ENCODE results near the gene NUDT22.

The NUDT22 gene

DNA sequence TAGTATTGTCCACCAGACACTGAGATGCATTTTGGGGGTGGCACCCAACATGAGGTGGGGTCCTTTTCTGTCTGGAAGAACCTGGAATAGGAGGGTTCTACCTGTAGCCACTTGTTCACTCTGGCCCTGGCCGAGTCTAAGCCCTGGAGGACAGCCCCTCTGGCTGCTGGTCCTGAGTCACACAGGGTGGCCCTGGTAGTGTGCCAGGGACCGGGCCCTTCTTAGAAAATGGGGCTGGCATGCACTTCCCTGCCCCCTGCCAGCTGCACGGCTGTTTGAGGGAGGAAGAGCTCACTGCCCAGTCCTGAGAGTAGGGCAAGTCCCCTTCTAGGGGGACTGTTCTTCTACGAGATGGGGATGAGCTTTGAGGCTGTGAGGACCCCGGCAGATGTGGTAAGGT is 27.4 kb downstream of the NUDT22 start:
- H3K4me1 ChIP-seq (ENCODE audit: control insufficient read depth in 2 of 2, insufficient read depth in 2 of 2, low read length in 2 of 2): peaks cover 20 to 23% of the 10 kb centered on the region in 2 donors
- peak overlapping the region in 1 of 2 donors; percentile 57 for H3K9ac ChIP-seq (ENCODE audit: low read depth in 1 of 2, low read length in 2 of 2)
- no peaks in the 10 kb centered on the region for H3K27me3 ChIP-seq (ENCODE audit: control insufficient read depth in 2 of 2, insufficient read depth in 2 of 2, low read length in 2 of 2)
- peaks cover 22 to 32% of the 10 kb centered on the region in 2 donors for H3K36me3 ChIP-seq (ENCODE audit: control insufficient read depth in 2 of 2, insufficient read depth in 2 of 2, low read length in 2 of 2)
- no peaks in the 10 kb centered on the region for H3K9me3 ChIP-seq (ENCODE audit: control insufficient read depth in 2 of 2, low read length in 2 of 2)
- H3K4me3 ChIP-seq (ENCODE audit: low read length in 2 of 2): peak overlapping the region in 1 of 2 donors; percentile 37
- no peak overlapping the region for H3K27ac ChIP-seq (ENCODE audit: low read depth in 2 of 2, low read length in 2 of 2)

DNA sequence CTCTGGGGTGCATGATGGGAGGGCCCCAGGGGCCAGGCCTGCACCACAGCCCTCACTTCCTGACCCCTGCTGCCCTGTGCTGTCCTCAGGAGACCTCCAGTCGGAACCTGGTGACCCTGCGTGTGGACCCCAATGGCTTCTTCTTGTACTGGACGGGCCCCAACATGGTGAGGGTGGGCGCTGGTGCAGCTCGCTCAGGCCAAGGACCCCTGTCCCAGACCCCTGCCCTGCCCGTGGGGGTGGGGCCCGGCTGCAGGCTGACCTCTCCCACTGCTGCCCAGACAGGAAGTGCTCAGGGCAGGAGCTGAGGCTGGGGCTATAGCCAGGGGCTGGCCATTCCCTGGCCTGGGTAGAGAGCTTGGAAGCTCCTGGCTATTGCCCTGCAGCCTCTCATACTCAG is 28.3 kb downstream of the NUDT22 start:
- Histone ChIP-seq H3K4me3 (ENCODE audit: low read length in 2 of 2) (no peak overlapping the region), H3K9me3 (ENCODE audit: control insufficient read depth in 2 of 2, low read length in 2 of 2) (no peaks in the 10 kb centered on the region), H3K9ac (ENCODE audit: low read depth in 1 of 2, low read length in 2 of 2) (no peak overlapping the region), H3K36me3 (ENCODE audit: control insufficient read depth in 2 of 2, insufficient read depth in 2 of 2, low read length in 2 of 2) (peaks cover 28 to 37% of the 10 kb centered on the region in 2 donors), H3K27ac (ENCODE audit: low read depth in 2 of 2, low read length in 2 of 2) (no peak overlapping the region), H3K27me3 (ENCODE audit: control insufficient read depth in 2 of 2, insufficient read depth in 2 of 2, low read length in 2 of 2) (no peaks in the 10 kb centered on the region), H3K4me1 (ENCODE audit: control insufficient read depth in 2 of 2, insufficient read depth in 2 of 2, low read length in 2 of 2) (peaks cover 20 to 23% of the 10 kb centered on the region in 2 donors)

DNA sequence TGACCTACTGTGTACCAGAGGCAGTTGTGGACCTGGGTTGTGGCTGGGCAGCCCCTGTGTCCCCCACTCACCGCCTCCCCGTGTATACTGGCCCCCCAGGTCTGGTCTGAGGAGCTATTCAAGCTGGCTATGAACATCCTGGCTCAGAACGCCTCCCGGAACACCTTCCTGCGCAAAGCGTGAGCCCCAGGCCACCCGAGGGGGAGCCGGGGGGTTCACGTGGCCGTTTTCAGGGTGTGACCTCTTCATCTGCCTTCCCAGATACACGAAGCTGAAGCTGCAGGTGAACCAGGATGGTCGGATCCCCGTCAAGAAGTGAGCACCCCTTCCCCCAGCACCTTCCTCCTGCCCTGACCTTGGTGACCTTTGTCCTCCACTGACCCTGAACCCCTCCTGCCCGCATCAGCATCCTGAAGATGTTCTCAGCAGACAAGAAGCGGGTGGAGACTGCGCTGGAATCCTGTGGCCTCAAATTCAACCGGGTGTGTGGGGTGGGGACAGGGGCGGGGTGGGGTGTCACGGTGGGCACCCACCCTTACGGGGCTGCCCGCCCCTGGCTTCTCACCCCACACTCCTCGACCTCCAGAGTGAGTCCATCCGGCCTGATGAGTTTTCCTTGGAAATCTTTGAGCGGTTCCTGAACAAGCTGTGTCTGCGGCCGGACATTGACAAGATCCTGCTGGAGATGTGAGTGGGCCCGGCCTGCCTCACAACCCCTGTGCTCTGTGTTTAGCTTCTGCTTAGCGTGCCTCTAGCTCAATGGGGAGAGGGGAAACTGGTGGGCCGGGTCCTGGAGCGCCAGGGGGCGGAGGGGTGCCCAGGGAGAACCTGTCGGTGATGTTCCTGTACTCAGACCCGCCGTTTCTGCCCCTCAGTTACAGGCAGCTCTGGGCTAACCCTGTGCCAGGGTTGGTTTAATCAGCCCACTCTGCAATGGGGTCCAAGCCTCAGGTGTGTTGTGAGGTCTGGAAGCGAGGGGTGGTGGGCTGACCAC is 29.4 kb downstream of the NUDT22 start:
- H3K4me1 ChIP-seq (ENCODE audit: control insufficient read depth in 2 of 2, insufficient read depth in 2 of 2, low read length in 2 of 2): peaks cover 20 to 23% of the 10 kb centered on the region in 2 donors
- H3K4me3 ChIP-seq (ENCODE audit: low read length in 2 of 2): no peak overlapping the region
- no peaks in the 10 kb centered on the region for H3K9me3 ChIP-seq (ENCODE audit: control insufficient read depth in 2 of 2, low read length in 2 of 2)
- peaks cover 39 to 47% of the 10 kb centered on the region in 2 donors for H3K36me3 ChIP-seq (ENCODE audit: control insufficient read depth in 2 of 2, insufficient read depth in 2 of 2, low read length in 2 of 2)
- no peak overlapping the region for H3K27ac ChIP-seq (ENCODE audit: low read depth in 2 of 2, low read length in 2 of 2)
- no peaks in the 10 kb centered on the region for H3K27me3 ChIP-seq (ENCODE audit: control insufficient read depth in 2 of 2, insufficient read depth in 2 of 2, low read length in 2 of 2)
- H3K9ac ChIP-seq (ENCODE audit: low read depth in 1 of 2, low read length in 2 of 2): no peak overlapping the region

DNA sequence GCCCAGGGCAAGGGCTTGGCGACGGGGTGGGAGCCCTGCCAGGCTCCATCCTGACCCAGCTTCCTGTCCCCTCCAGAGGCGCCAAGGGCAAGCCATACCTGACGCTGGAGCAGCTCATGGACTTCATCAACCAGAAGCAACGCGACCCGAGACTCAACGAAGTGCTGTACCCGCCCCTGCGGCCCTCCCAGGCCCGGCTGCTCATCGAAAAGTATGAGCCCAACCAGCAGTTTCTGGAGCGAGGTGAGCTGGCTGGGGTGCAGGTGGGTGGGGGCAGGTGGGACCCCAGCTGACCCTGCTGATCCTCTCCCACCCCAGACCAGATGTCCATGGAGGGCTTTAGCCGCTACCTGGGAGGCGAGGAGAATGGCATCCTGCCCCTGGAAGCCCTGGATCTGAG is 30.2 kb downstream of the NUDT22 start:
- H3K27me3 ChIP-seq (ENCODE audit: control insufficient read depth in 2 of 2, insufficient read depth in 2 of 2, low read length in 2 of 2): no peaks in the 10 kb centered on the region
- peaks cover 41 to 50% of the 10 kb centered on the region in 2 donors for H3K36me3 ChIP-seq (ENCODE audit: control insufficient read depth in 2 of 2, insufficient read depth in 2 of 2, low read length in 2 of 2)
- no peaks in the 10 kb centered on the region for H3K9me3 ChIP-seq (ENCODE audit: control insufficient read depth in 2 of 2, low read length in 2 of 2)
- H3K27ac ChIP-seq (ENCODE audit: low read depth in 2 of 2, low read length in 2 of 2): no peak overlapping the region
- H3K9ac ChIP-seq (ENCODE audit: low read depth in 1 of 2, low read length in 2 of 2): no peak overlapping the region
- H3K4me3 ChIP-seq (ENCODE audit: low read length in 2 of 2): no peak overlapping the region
- H3K4me1 ChIP-seq (ENCODE audit: control insufficient read depth in 2 of 2, insufficient read depth in 2 of 2, low read length in 2 of 2): peaks cover 14 to 17% of the 10 kb centered on the region in 2 donors

DNA sequence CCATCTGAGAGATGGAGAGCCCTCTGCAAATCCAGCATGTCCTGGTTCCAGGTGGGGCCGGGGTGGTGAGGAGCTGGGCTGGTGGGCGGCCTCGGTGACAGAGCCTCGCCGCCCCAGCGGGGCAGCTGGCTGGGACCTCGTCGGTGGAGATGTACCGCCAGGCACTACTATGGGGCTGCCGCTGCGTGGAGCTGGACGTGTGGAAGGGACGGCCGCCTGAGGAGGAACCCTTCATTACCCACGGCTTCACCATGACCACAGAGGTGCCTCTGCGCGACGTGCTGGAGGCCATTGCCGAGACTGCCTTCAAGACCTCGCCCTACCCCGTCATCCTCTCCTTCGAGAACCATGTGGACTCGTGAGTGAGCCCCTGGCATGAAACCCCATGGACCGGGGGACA is 32.3 kb downstream of the NUDT22 start:
- H3K9me3 ChIP-seq (ENCODE audit: control insufficient read depth in 2 of 2, low read length in 2 of 2): no peaks in the 10 kb centered on the region
- H3K9ac ChIP-seq (ENCODE audit: low read depth in 1 of 2, low read length in 2 of 2): no peak overlapping the region
- no peak overlapping the region for H3K4me3 ChIP-seq (ENCODE audit: low read length in 2 of 2)
- H3K27ac ChIP-seq (ENCODE audit: low read depth in 2 of 2, low read length in 2 of 2): no peak overlapping the region
- H3K36me3 ChIP-seq (ENCODE audit: control insufficient read depth in 2 of 2, insufficient read depth in 2 of 2, low read length in 2 of 2): peaks cover 59 to 68% of the 10 kb centered on the region in 2 donors
- no peaks in the 10 kb centered on the region for H3K27me3 ChIP-seq (ENCODE audit: control insufficient read depth in 2 of 2, insufficient read depth in 2 of 2, low read length in 2 of 2)
- H3K4me1 ChIP-seq (ENCODE audit: control insufficient read depth in 2 of 2, insufficient read depth in 2 of 2, low read length in 2 of 2): peaks cover 2 to 6% of the 10 kb centered on the region in 2 donors

DNA sequence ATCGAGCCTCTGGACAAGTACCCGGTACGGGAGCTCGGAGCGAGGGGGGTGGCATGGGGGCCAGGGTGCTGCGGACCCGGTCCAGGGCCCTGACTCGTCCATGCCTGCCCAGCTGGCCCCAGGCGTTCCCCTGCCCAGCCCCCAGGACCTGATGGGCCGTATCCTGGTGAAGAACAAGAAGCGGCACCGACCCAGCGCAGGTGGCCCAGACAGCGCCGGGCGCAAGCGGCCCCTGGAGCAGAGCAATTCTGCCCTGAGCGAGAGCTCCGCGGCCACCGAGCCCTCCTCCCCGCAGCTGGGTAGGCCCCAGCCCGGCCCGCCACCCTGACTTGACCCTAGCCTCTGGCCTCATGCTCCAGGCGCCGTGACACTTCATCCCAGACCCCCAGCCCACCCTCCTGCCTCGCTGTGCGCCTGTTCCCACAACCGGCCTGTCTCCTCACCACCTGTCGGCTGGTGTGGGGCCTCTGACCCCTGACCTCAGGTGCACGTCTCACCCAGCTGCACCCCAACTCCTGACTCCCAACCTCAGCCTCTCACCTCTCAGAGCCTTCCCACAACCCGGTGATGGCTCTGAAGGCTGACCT is 33.0 kb downstream of the NUDT22 start:
- Histone ChIP-seq H3K27ac (ENCODE audit: low read depth in 2 of 2, low read length in 2 of 2) (no peak overlapping the region), H3K4me1 (ENCODE audit: control insufficient read depth in 2 of 2, insufficient read depth in 2 of 2, low read length in 2 of 2) (no peaks in the 10 kb centered on the region), H3K36me3 (ENCODE audit: control insufficient read depth in 2 of 2, insufficient read depth in 2 of 2, low read length in 2 of 2) (peaks cover 63 to 73% of the 10 kb centered on the region in 2 donors), H3K9ac (ENCODE audit: low read depth in 1 of 2, low read length in 2 of 2) (no peak overlapping the region), H3K4me3 (ENCODE audit: low read length in 2 of 2) (no peak overlapping the region), H3K9me3 (ENCODE audit: control insufficient read depth in 2 of 2, low read length in 2 of 2) (no peaks in the 10 kb centered on the region), H3K27me3 (ENCODE audit: control insufficient read depth in 2 of 2, insufficient read depth in 2 of 2, low read length in 2 of 2) (no peaks in the 10 kb centered on the region)

DNA sequence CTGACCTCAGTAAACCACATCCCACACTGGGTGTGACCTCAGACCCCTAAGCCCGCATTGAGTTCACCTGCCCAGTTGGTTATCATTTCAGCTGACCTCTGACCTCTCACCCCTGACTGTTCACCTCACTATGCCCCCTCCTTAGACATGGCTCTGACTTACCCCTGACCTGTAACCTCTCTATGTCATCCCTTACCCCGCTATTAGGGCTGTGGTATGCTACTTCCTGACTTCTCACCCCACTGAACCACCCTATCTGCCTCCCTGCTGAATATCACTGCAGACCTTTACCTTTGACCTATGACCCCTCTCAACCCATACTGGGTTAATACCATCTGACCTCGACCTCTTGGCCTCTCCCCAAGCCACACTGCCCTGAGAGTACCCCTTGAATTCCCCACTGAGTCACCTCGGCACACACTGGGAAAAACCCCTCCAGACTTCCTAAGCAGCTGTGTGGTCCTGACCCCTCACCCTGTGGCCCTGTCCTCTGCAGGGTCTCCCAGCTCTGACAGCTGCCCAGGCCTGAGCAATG is 33.5 kb downstream of the NUDT22 start:
- Histone ChIP-seq H3K27ac (ENCODE audit: low read depth in 2 of 2, low read length in 2 of 2) (no peak overlapping the region), H3K4me3 (ENCODE audit: low read length in 2 of 2) (no peak overlapping the region), H3K9ac (ENCODE audit: low read depth in 1 of 2, low read length in 2 of 2) (no peak overlapping the region), H3K36me3 (ENCODE audit: control insufficient read depth in 2 of 2, insufficient read depth in 2 of 2, low read length in 2 of 2) (peaks cover 62 to 76% of the 10 kb centered on the region in 2 donors), H3K27me3 (ENCODE audit: control insufficient read depth in 2 of 2, insufficient read depth in 2 of 2, low read length in 2 of 2) (no peaks in the 10 kb centered on the region), H3K9me3 (ENCODE audit: control insufficient read depth in 2 of 2, low read length in 2 of 2) (no peaks in the 10 kb centered on the region), H3K4me1 (ENCODE audit: control insufficient read depth in 2 of 2, insufficient read depth in 2 of 2, low read length in 2 of 2) (no peaks in the 10 kb centered on the region)

DNA sequence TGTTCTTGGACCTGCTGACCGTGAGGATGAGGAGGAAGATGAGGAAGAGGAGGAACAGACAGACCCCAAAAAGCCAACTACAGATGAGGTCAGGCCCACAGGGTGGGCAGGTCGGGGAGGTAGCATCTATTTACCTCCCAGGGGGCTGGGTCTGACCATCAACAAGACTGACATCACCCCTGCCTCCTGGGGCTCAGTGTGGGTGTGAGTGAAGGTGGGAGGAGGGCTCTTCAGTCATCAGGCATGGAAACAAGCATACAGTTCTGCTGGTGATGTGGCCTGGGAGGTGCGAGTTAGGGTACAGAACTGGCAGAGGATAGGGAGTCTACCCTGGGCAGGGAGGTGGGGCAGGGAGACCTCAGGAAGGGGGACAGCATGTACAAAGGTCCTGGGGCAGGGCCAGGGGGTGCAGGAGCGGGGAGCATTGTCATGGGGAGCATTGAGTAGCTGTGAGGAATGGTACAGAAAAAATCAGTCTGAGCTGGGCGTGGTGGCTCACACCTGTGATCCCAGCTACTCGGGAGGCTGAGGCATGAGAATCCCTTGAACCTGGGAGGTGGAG is 34.2 kb downstream of the NUDT22 start:
- peaks cover 58 to 73% of the 10 kb centered on the region in 2 donors for H3K36me3 ChIP-seq (ENCODE audit: control insufficient read depth in 2 of 2, insufficient read depth in 2 of 2, low read length in 2 of 2)
- no peak overlapping the region for H3K9ac ChIP-seq (ENCODE audit: low read depth in 1 of 2, low read length in 2 of 2)
- H3K4me1 ChIP-seq (ENCODE audit: control insufficient read depth in 2 of 2, insufficient read depth in 2 of 2, low read length in 2 of 2): no peaks in the 10 kb centered on the region
- H3K27ac ChIP-seq (ENCODE audit: low read depth in 2 of 2, low read length in 2 of 2): no peak overlapping the region
- no peaks in the 10 kb centered on the region for H3K27me3 ChIP-seq (ENCODE audit: control insufficient read depth in 2 of 2, insufficient read depth in 2 of 2, low read length in 2 of 2)
- no peak overlapping the region for H3K4me3 ChIP-seq (ENCODE audit: low read length in 2 of 2)
- H3K9me3 ChIP-seq (ENCODE audit: control insufficient read depth in 2 of 2, low read length in 2 of 2): no peaks in the 10 kb centered on the region

DNA sequence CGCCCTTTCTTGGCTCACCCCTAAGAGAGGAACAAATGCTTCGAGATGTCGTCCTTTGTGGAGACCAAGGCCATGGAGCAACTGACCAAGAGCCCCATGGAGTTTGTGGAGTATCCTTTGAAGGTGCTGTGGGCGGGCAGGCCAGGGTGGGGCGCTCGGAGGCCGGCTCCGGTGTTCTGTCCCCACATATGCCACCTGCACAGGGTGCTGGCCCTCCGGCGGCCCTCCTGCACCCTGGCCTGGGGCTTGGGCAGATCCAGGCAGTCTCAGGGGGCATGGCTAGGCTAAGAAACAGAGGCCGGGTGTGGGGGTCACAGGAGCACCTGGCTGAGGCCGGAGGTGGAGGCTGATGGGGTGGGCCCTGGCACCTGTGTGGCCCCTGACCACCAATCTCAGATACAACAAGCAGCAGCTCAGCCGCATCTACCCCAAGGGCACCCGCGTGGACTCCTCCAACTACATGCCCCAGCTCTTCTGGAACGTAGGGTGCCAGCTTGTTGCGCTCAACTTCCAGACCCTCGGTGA is 35.5 kb downstream of the NUDT22 start:
- Histone ChIP-seq H3K9me3 (ENCODE audit: control insufficient read depth in 2 of 2, low read length in 2 of 2) (no peaks in the 10 kb centered on the region), H3K9ac (ENCODE audit: low read depth in 1 of 2, low read length in 2 of 2) (no peak overlapping the region), H3K4me1 (ENCODE audit: control insufficient read depth in 2 of 2, insufficient read depth in 2 of 2, low read length in 2 of 2) (peaks cover 0 to 2% of the 10 kb centered on the region in 2 donors), H3K36me3 (ENCODE audit: control insufficient read depth in 2 of 2, insufficient read depth in 2 of 2, low read length in 2 of 2) (peaks cover 59 to 75% of the 10 kb centered on the region in 2 donors), H3K27ac (ENCODE audit: low read depth in 2 of 2, low read length in 2 of 2) (no peak overlapping the region), H3K4me3 (ENCODE audit: low read length in 2 of 2) (no peak overlapping the region), H3K27me3 (ENCODE audit: control insufficient read depth in 2 of 2, insufficient read depth in 2 of 2, low read length in 2 of 2) (no peaks in the 10 kb centered on the region)

Data from mucosa of rectum (tissue), 2 donors.